ENCODE data around the gene NXPE3. TPM values are rescaled to one million over a fixed set of nuclear protein-coding genes. Genes with fewer than 3 reads are reported as not detected.

Gene NXPE3
- total RNA-seq, 4 donors from 2014 or later = 2.0 to 5.6 (median 2.7) TPM

GRCh38 chr3:101824702-101825101 lies 45.7 kb downstream of the NXPE3 start:
- intact Hi-C loops (cut with DNase I; ENCODE audit: low total_unique reads) = loop anchor here (5.0 kb wide), 1 partner anchor 137 kb away; the partner anchor contains the start of gene RPL24
- TF ChIP-seq CTCF (IDR thresholded peaks at IDR 0.05) = no peak
- no peak for TF ChIP-seq POLR2A (IDR thresholded peaks at IDR 0.05)
- no peak overlapping the region for H3K4me3 ChIP-seq (ENCODE audit: low read depth, poor library complexity, severe bottlenecking)
- DNase-seq (ENCODE audit: low spot score in 2 of 2) = no peak
- WGBS, 2 donors = 40 to 48% methylated on average over 3 of the region's 3 CpGs

- WGBS, 2 donors = 23% methylated on average over 2 of the region's 2 CpGs
- DNase-seq (ENCODE audit: low spot score in 2 of 2) = no peak
- H3K4me3 ChIP-seq (ENCODE audit: low read depth, poor library complexity, severe bottlenecking) = no peak overlapping the region
- intact Hi-C loops (cut with DNase I; ENCODE audit: low total_unique reads) = loop anchor here (5.0 kb wide), 1 partner anchor 139 kb away; the partner anchor contains the start of gene RPL24
- TF ChIP-seq CTCF (IDR thresholded peaks at IDR 0.05) = no peak
- no peak for TF ChIP-seq POLR2A (IDR thresholded peaks at IDR 0.05)
Observed at GRCh38 chr3:101825904-101826445, 47.0 kb downstream of the NXPE3 start.

- peak overlapping the region; percentile 21 for H3K4me3 ChIP-seq (ENCODE audit: low read depth, poor library complexity, severe bottlenecking)
- WGBS, 2 donors = 2 to 3% methylated on average over 30 of the region's 30 CpGs
- intact Hi-C loops (cut with DNase I; ENCODE audit: low total_unique reads) = loop anchor here (2.0 to 5.0 kb wide), 2 partner anchors 57 to 140 kb away; partner anchors contain the start of gene RPL24
- TF ChIP-seq CTCF (IDR thresholded peaks at IDR 0.05) = no peak
- TF ChIP-seq POLR2A (IDR thresholded peaks at IDR 0.05) = no peak
- DNase-seq (ENCODE audit: low spot score in 2 of 2) = peak; percentile 84 to 94
Observed at GRCh38 chr3:101827211-101828174, 48.5 kb downstream of the NXPE3 start.

GRCh38 chr3:101828276-101828675 lies 49.3 kb downstream of the NXPE3 start:
- 2 to 7% methylated on average over 3 of the region's 3 CpGs for WGBS, 2 donors
- TF ChIP-seq POLR2A (IDR thresholded peaks at IDR 0.05) (no peak), CTCF (IDR thresholded peaks at IDR 0.05) (no peak)
- no peak overlapping the region for H3K4me3 ChIP-seq (ENCODE audit: low read depth, poor library complexity, severe bottlenecking)
- intact Hi-C loops (cut with DNase I; ENCODE audit: low total_unique reads) = loop anchor here (2.0 to 5.0 kb wide), 2 partner anchors 57 to 141 kb away; partner anchors contain the start of gene RPL24
- no peak for DNase-seq (ENCODE audit: low spot score in 2 of 2)

- TF ChIP-seq POLR2A (IDR thresholded peaks at IDR 0.05) (no peak), CTCF (IDR thresholded peaks at IDR 0.05) (no peak)
- 23 to 29% methylated on average over 9 of the region's 9 CpGs for WGBS, 2 donors
- no peak overlapping the region for H3K4me3 ChIP-seq (ENCODE audit: low read depth, poor library complexity, severe bottlenecking)
- intact Hi-C loops (cut with DNase I; ENCODE audit: low total_unique reads) = loop anchor here (2.0 to 5.0 kb wide), 2 partner anchors 56 to 142 kb away; partner anchors contain the start of gene RPL24
- peak; percentile 72 to 90 for DNase-seq (ENCODE audit: low spot score in 2 of 2)
Observed at GRCh38 chr3:101828691-101829436, 49.9 kb downstream of the NXPE3 start.
